HG03175 (cell line): Measurements from ENCODE around the gene ABTB1.

Experiments
- ATAC-seq: cut with Tn5 transposase; IDR thresholded peaks from one replicate; pipeline ENCODE4 v1.9.1; 2021; ENCODE audit warnings: mild to moderate bottlenecking, moderate library complexity; ENCODE audit not compliant: unreplicated experiment

The ABTB1 gene

GRCh38 chr3:127685708-127686511, 13.2 kb downstream of the ABTB1 start:
- ATAC-seq, result no peak

GRCh38 chr3:127686512-127686894, 13.8 kb downstream of the ABTB1 start:
- no peak for ATAC-seq

GRCh38 chr3:127687228-127687737, 14.5 kb downstream of the ABTB1 start:
- ATAC-seq, result no peak

- ATAC-seq, result no peak
Observed at GRCh38 chr3:127688022-127688415, 15.3 kb downstream of the ABTB1 start.

GRCh38 chr3:127688416-127689265, 15.9 kb downstream of the ABTB1 start:
- no peak for ATAC-seq

GRCh38 chr3:127689266-127689860, 16.6 kb downstream of the ABTB1 start:
- no peak for ATAC-seq

- ATAC-seq, result no peak
Observed at GRCh38 chr3:127690106-127690505, 17.4 kb downstream of the ABTB1 start.

GRCh38 chr3:127690823-127691452, 18.2 kb downstream of the ABTB1 start:
- ATAC-seq, result no peak

GRCh38 chr3:127691489-127691888, 18.7 kb downstream of the ABTB1 start:
- ATAC-seq, result no peak

GRCh38 chr3:127691974-127692373, 19.2 kb downstream of the ABTB1 start:
- no peak for ATAC-seq

GRCh38 chr3:127692501-127693335, 20.0 kb downstream of the ABTB1 start:
- no peak for ATAC-seq

GRCh38 chr3:127693336-127693843, 20.6 kb downstream of the ABTB1 start:
- ATAC-seq, result no peak

GRCh38 chr3:127694467-127695215, 21.9 kb downstream of the ABTB1 start:
- no peak for ATAC-seq

- ATAC-seq, result peak; percentile 82
Observed at GRCh38 chr3:127697551-127698240, 24.9 kb downstream of the ABTB1 start.

GRCh38 chr3:127698286-127698685, 25.5 kb downstream of the ABTB1 start:
- no peak for ATAC-seq

GRCh38 chr3:127698691-127699415, 26.1 kb downstream of the ABTB1 start:
- ATAC-seq, result no peak

GRCh38 chr3:127699416-127700300, 26.9 kb downstream of the ABTB1 start:
- no peak for ATAC-seq
